Measurements from ENCODE around the gene UTP18. TPM values are rescaled to one million over a fixed set of nuclear protein-coding genes. Genes with fewer than 3 reads are reported as not detected.

Gene UTP18
- total and polyA plus RNA-seq, 2 of the 13 experiments (the other 11 are each of a cell fraction or from before 2014, with no cell fraction given), result 35.2 to 104 TPM

GRCh38 chr17:51214920-51215319 is 45.4 kb upstream of the UTP18 start:
- CTCF ChIA-PET (ENCODE audit: low intra/inter-chr PET ratio, low total read pairs), result no interaction called here
- no peak overlapping the region for H2AFZ ChIP-seq (ENCODE audit: low read length)
- BruUV-seq (replicated peaks), result TSS peak; percentile 6

More at GRCh38 chr17:51214920-51215319, 45.4 kb upstream of the UTP18 start:
- no peaks in the 10 kb centered on the region for H3K79me2 ChIP-seq (ENCODE audit: insufficient read depth, low read length)
- no peak overlapping the region for H3K9ac ChIP-seq (ENCODE audit: insufficient read depth, low read depth, low read length)
- no peak for FAIRE-seq
- H3K27me3 ChIP-seq (ENCODE audit: control insufficient read depth in 1 of 2, insufficient read depth in 2 of 2, low read length in 2 of 2), result no peaks in the 10 kb centered on the region
- in situ Hi-C loops (cut with HindIII; ENCODE audit: extremely low pct_ligation_motif_present, low pct_unique_long_range_greater_than_20kb) (no loop called here), intact Hi-C loops (cut with micrococcal nuclease; ENCODE audit: unreplicated experiment) (no loop called here)
- H3K27ac ChIP-seq (ENCODE audit: extremely low read length, insufficient read depth, low read length), result no peak overlapping the region
- 100% methylated on average over 1 of the region's 1 CpG for WGBS (ENCODE audit: low lambda C conversion rate)
- POLR2A ChIA-PET, result interaction anchor here (0.6 kb wide), 1 partner anchor 811 kb away, joined by 3 read pairs; no protein-coding TSS in a partner anchor
- TF ChIP-seq ZNF776 (CRISPR knock-in tag; IDR thresholded peaks at IDR 0.05), result no peak
- TF ChIP-seq GATAD1 (CRISPR knock-in tag; IDR thresholded peaks at IDR 0.05), result no peak
- TF ChIP-seq TAF1 (CRISPR knock-in tag; IDR thresholded peaks at IDR 0.05), result no peak
- TF ChIP-seq FOXO1 (CRISPR knock-in tag; IDR thresholded peaks at IDR 0.05), result no peak
- TF ChIP-seq ZSCAN30 (CRISPR knock-in tag; IDR thresholded peaks at IDR 0.05), result no peak
- no peak for TF ChIP-seq IRF2 (CRISPR knock-in tag; IDR thresholded peaks at IDR 0.05)
- TF ChIP-seq THYN1 (CRISPR knock-in tag; IDR thresholded peaks at IDR 0.05; ENCODE audit: borderline replicate concordance, low read depth), result no peak
- no peak for TF ChIP-seq ZMAT3 (CRISPR knock-in tag; conservative IDR thresholded peaks at IDR 0.05)
- TF ChIP-seq ZNF775 (CRISPR knock-in tag; IDR thresholded peaks at IDR 0.05; ENCODE audit: borderline replicate concordance), result no peak
- no peak for TF ChIP-seq PPARG (CRISPR knock-in tag; conservative IDR thresholded peaks at IDR 0.05)
- no peak for TF ChIP-seq ZXDC (CRISPR knock-in tag; IDR thresholded peaks at IDR 0.05)
- no peak for TF ChIP-seq ATF5 (CRISPR knock-in tag; IDR thresholded peaks at IDR 0.05; ENCODE audit: low read depth)
- TF ChIP-seq ERF (CRISPR knock-in tag; IDR thresholded peaks at IDR 0.05), result no peak
- H3K4me1 ChIP-seq (ENCODE audit: insufficient read depth, low read length), result no peaks in the 10 kb centered on the region
- H3K4me2 ChIP-seq (ENCODE audit: low read depth, low read length), result no peak overlapping the region
- no peak for ATAC-seq
- no peak for DNase-seq (ENCODE audit: low spot score)
- H3K9me3 ChIP-seq (ENCODE audit: low read length), result no peaks in the 10 kb centered on the region
- no peaks in the 10 kb centered on the region for H4K20me1 ChIP-seq (ENCODE audit: insufficient read depth, low read length)
- H3K36me3 ChIP-seq (replicated peaks in 1 of 2; ENCODE audit: control insufficient read depth in 1 of 2, insufficient read depth in 2 of 2, low read length in 2 of 2), result peaks cover 19 to 81% of the 10 kb centered on the region in 2 experiments
- H3K4me3 ChIP-seq (replicated peaks in 1 of 3; ENCODE audit: insufficient read depth in 1 of 3, low read depth in 2 of 3, low read length in 3 of 3), result no peak overlapping the region

Measured in HepG2 (cell line).